GM21423 (cell line): ENCODE measurements around the gene DVL2.

ENCODE experiments used
- ATAC-seq: cut with Tn5 transposase; IDR thresholded peaks from one replicate; pipeline ENCODE4 v1.9.1; 2021; ENCODE audit warnings: mild to moderate bottlenecking, moderate library complexity; ENCODE audit not compliant: unreplicated experiment

Gene DVL2

DNA sequence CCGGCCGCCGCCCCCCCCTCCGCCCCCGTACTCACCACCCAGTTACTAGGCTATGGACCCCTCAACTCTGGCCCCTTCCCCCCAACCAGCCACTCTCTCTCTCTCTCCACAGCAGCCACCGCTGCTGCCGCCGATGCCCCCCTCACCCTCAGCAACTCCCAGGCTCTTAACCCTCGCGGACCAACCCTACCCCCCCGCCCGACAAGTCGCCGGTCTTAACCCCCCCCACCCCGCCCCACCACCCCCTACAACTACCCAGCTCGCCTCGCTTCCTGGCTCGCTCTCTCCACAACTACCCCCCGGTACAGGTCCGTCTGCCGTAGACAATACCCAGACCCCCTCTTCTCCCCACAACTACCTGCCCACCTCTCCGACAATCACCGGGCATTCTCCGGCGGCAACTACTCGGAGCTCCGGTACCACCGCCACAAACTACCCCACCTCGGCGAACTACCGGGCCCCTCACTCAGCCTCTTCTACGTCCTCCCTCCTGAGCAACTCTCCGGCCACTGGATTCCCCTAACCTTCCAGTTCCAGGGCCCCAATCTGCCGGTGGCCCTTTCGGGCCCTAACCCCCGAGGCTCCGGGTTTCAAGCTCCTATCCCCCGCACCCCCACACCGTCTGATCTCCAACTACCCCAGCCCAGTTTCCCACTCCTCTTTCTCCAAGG lies 4.2 kb upstream of the DVL2 start:
- ATAC-seq = no peak

DNA sequence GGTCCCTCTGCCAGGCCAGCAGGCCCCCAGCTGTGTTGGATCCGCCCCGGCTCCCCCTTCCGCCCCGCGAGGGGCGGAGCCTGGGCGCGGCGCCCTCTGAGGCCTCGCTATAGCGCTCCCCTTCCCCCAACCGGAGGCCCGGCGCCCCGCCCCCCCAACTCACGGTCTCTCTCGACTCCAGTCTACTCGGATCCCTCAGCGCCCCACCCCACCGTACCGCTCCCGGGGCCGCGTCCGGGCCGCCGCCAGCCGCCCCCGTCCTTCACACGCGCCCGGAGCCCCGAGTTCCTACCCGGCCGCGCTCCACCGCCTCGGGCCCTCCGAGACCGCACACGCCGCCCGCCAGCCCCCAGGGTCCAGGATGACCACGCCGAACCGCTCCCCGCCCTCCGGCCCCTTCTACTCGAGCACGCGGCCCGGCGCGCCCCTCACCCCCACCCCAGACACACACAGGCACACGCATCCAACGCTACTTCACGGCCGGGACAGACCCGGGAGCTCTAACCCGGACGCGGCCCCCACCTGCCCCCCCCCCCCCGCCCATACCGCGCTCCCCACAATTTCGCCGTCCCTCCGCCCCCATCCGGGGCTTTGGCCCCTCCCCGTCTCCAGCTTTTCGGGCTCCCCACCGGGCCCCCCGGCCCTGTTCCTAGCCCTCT lies 3.6 kb upstream of the DVL2 start:
- no peak for ATAC-seq

DNA sequence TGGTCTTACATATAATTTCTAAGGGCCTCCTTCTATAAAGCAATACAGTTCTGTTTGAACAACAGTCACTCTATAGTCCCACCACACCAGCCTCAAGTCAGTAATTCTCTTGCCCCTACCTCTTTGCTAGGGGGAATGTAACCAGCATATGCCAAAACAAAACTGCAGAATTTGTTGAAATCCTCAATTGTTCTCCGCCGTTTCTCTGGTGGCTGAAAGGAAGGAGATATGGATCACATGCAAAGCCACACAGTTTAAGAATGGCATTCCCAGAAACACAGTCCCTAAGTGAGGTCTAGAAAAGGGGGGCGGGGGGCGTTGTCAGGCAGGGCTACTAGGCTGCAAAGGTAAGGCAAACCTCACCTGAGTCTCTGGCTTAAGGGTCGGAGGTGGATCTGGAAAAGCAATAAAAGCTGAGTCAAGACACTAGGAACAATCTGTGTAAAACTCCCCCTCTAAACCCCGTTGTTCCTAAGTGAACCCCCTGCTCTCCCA lies 3.0 kb upstream of the DVL2 start:
- no peak for ATAC-seq

DNA sequence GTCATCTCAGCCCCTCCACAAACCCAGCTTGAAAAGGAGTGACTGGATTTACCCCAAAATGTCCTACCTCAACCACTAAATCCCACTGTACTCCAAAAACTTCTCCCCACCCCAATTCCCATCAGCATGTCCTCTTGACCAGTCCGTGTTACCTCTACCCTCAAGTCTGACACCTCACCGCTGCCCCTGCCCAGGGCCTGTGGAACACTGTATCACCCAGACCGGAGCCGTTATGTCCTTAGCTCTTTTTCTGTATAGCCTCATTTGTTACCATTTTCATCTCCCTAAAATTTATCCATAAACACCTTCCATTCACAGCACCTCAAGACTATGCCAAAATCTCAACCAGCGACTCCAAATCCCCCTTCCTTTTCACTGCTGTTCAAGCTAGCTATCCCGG lies 2.5 kb upstream of the DVL2 start:
- ATAC-seq = no peak

DNA sequence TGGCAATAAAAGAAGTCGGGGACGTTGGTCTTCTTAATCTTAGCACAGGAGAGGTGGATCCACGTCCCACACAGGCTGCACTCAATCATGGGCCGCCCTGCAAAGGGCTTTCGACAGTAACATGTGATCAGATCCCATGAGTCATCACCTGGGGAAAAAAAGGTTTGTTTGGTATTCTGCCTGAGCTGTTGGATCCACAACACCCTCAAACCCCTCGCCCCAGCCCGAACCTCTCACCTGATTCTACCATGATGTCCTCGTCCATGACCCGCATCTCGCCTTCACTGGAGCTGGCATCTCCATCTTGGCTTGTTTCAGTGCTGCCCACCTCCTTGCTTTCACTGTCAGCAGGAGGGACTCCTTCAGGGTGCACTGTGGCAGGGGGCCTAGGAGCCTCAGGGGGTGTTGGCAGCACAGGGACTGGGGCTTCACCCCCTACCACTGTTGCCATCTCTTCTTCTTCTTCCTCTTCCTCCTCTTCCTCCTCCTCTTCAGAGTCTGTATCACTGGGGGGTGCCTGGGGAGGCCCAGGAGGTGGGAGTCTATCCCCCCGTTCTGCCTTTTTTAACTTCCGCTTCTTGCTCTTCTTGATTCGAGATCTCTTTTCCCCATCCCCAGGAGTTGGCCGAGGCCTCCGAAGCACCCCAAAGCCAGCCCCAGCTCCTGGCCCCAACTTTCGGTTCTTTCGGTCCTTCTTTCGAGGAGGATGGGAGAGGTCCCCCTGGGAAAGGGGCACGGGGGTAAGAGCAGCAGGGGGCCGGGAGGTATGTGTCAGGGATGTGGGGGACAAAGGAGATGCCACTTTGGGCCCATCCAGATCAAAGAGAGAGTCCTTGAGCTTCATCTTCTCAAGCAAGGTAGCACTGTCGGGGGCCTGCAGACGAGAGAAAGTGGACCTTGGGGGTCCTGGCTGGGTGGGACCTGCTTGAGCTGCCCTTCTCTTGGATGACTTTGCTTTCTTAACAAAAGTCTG lies 1.7 kb upstream of the DVL2 start:
- ATAC-seq = no peak

DNA sequence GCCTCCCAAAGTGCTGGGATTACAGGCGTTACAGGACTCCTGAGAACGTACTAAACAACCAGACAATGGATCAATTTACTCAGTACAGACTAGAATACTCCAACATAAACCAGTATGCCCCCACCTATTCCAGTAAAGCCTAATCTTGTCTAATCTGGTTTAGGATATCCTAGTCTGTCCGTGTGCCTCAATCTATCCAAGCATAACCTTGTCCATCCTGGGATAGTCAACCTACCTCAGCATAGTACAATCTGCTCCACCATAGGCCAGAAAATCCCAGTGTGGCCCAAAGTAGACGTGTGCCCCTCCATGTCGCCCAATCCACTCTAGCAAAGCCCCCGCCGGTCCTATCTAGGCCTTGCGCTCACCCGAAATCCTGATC lies 625 bp downstream of the DVL2 start:
- ATAC-seq = no peak

DNA sequence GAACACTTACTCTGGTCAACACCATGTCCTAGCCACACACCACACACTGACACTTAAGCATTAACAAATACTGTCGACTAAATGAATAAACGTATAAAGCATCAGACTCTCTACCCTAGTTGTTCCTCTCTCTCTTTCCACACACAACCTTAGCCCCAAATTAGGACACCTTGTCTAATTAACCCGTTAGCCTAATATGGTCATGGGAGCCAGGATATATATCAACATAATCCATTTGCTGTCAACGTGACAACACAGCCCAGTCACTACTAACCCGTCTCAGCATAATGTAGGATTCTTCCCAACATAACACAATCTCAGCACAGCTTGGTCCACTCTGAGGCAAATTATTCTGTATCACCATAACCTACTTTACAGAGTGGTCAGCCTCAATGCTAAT lies 2.2 kb downstream of the DVL2 start:
- ATAC-seq = no peak

DNA sequence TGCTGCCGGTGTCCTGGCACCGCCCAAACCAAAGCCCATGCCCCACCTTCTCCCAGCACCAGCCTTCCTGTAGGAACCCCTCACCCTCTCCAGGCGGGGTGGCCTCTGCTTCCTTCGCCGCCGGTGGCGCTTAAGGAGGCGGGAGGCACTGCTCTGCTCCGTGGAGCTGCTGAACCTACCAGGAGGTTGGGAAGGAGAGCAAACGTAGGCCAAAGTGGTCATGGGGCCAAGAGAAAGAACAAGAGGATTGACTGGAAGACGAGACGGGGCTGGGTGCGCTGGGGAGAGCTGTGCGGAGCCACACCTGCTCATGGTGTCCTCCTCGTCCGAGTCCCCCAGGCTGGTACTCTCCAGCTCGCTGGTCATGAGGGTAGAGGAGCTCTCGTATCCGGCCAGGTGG lies 4.8 kb downstream of the DVL2 start:
- ATAC-seq = no peak

DNA sequence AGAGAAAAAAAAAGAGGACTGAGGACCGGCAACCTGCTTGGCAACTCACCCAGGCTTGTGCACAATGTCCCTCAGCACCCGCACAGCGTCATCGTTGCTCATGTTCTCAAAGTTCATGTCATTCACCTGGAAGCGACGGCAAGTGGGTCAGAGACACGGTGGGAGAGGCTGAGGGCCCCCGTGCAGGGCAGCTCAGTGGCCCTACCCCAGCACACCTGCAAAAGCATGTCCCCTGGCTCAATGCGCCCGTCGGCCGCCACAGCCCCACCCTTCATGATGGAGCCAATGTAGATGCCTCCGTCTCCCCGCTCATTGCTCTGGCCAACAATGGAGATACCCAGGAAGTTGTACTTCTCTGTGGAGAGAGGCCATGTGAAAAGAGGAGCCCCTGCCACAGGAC lies 5.4 kb downstream of the DVL2 start:
- no peak for ATAC-seq

DNA sequence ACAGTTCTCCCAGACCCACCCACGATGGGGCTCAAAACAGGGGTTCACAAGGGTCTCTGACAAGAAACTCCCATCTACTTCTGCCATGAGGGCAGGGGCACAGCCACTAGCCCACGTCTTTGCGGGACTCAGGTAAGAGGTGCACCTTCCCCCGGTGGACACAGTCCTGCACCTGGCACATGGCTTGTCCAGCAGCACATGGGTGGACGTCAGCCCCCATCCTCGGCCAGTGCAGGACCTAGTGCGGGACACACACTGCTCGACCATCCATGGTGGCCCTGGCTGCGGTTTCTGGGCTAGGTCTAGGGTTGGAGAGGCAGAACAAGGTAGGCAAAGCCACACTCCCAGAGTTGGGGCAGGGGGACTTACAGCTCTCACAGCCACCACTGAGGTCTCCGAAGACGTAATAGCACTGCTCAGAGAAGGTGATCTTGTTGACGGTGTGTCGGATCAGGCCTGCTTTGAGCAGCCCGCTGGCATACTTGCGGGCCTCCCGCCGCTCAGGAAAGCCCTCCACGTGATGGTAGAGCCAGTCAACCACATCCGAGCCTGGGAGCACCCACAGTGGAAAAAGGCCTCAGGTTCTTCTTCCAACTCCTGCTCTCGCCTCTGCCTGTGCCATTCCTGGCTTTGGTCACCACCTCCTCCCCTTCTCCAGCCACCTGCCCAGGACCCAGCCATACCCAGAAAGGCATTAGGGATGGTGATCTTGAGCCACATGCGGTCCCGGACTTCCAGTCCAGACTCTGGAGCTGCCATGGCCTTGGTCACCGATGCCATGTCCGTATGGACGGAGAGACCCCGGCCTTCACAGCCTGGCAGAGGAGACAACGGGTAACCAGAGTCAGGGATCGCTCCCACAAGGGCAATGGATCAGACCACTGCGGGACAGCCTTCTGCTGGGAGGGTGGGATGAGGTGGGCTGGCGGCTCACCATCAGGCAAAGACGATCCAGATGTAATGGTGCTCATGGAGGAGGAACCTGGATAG lies 7.3 kb downstream of the DVL2 start:
- no peak for ATAC-seq

DNA sequence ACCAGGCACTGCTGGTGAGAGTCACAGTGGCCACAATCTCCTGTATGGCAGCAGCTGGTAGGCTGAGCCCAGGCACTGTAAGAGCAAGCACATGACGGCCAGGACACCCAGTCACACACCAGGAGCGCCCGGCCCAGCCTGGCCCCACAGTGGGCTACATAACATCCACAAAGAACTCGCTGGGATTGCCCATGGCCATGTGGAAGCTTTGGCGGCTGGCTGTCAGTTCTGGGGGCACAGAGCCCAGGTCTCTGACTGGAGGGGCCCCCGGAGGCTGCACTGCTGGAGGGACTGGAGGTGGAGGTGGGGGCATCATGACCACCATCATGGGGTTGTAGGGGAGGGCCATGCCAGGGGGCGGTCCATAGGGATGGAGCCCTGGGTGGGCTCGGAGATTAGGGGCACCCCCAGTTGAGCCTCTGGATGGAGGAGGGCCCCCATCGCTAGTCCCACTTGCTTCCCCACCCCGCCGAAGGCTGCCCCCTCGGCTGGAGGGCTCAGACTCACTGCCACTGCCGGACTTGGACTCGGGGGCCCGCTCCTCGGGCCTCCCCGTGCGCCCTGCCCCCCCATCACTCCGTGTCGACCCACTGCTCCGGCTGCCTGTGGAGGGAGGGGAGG lies 8.5 kb downstream of the DVL2 start:
- no peak for ATAC-seq

DNA sequence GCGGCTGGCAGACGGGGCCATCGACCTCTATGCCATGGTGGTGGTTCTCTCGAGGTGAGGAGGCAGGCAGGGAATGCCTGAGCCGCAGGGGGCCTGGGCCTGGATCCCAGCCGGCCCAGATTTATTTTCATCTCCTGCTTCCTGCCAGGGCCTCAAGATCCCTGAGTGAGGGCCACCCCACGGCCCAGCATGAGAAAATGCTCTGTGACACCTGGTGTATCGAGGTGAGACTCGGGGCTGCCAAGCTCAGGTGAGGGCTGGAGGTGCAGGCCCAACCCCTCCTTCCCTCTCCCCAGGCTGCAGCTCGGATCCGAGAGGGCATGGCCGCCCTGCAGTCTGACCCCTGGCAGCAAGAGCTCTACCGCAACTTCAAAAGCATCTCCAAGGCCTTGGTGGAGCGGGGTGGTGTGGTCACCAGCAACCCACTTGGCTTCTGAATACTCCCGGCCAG lies 9.6 kb downstream of the DVL2 start:
- no peak for ATAC-seq

DNA sequence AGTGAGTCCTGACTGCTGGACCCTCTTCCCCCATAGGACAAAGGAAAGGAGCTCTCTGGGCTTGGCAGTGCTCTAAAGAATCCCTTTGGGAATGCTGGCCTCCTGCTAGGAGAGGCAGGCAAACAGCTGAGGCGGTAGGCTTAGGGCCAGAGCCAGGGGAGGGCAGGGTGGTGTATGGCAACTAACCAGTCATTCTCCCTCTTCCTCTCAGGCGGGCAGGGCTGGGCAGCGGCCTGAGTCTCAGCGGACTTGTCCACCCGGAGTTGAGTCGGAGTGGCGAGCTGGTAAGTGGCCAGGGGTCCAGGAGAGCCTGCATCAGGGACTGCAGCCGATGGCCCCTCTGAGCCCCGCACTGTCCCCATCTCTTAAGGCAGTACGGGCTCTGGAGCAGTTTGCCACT lies 10.2 kb downstream of the DVL2 start:
- no peak for ATAC-seq

DNA sequence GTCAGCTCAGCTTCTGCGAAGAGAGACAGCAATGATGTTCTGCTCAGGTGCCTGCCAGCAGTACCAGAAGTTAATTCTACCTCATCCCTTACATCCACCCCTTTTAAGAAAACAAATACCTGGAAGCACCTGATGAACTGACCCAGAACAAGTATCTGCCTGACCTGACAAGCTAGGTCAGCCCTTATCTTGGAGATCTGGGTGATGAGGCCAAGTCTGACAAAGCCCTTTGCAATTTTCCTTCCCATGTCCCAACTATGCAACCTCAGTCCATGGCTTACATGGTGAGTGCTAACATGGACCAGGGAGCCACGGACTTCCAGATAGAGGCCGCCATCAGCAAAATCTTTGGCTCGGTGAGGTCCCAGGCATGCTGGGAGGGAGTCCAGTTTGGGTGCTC lies 10.9 kb downstream of the DVL2 start:
- no peak for ATAC-seq

DNA sequence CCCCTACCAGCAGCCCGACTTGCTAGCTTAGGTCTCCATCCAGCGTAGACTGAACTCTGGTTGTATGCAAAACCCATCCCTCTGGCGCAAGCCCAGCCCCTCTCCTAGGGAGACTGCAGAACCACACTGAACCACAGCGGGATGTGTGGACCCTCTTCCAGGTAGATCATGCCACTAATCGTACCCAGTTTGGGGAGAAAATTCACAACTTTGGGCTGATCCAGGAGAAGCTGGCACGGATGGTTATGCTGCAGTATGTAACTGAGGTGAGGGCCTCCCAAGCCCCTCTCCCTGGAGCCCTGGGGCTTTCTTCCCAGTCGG lies 11.4 kb downstream of the DVL2 start:
- ATAC-seq = no peak

DNA sequence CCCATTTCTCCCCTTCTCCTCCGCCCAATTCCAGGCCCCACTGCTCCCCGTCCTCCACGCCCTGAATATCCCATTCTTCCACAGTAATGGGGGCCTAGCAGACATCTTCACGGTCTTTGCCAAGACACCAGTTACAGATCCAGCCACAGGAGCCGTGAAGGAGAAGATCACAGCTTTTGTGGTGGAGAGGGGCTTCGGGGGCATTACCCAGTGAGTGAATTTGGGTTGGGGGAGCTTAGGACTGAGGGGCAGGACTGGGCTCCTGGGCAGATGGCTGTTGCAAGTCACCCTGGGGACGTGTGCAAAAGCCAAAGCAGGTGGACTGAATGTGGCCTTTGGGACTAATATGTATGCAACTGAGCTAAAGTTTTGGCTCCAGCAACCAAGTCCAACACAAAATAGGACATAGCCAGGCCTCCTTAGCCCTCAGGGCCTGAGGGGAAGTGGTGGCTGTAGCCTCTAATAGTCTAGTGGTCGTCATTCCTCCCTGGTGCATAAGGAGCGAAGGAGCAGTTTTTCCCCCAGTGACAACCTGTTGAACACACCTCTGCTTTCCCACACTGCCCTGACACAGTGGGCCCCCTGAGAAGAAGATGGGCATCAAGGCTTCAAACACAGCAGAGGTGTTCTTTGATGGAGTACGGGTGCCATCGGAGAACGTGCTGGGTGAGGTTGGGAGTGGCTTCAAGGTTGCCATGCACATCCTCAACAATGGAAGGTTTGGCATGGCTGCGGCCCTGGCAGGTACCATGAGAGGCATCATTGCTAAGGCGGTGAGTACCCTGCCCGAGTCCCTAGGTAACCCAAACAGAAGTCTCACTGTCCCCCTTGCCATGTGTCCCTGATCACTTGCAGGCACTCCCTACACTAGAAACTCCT lies 12.0 kb downstream of the DVL2 start:
- ATAC-seq = no peak

DNA sequence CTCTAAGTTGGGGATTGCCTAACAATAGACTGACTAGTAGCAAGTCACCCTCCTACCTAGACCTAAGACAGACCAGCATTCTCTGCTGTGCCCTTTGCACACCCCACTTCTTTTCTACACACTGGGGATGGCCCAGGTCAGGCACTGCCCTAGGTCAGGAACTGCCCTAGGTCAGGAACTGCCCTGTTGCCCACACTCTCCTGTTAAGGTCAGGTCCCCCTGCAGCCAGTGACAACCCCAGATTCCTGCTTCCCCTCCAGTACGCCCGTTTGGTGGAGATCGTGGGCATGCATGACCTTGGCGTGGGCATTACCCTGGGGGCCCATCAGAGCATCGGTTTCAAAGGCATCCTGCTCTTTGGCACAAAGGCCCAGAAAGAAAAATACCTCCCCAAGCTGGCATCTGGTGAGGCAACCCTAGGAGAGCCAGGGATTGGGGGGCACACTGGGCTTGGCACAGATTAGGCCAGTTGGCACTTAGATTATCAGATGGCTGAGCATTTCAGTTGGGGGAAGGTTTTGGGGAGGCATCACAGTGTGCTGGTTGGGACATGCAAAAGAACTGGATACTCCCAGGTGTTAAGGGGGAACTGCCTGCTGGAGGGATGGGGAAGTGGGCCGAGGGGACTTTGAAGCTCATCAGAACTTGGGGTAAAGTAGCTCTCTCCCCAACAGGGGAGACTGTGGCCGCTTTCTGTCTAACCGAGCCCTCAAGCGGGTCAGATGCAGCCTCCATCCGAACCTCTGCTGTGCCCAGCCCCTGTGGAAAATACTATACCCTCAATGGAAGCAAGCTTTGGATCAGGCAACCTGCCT lies 12.8 kb downstream of the DVL2 start:
- no peak for ATAC-seq

DNA sequence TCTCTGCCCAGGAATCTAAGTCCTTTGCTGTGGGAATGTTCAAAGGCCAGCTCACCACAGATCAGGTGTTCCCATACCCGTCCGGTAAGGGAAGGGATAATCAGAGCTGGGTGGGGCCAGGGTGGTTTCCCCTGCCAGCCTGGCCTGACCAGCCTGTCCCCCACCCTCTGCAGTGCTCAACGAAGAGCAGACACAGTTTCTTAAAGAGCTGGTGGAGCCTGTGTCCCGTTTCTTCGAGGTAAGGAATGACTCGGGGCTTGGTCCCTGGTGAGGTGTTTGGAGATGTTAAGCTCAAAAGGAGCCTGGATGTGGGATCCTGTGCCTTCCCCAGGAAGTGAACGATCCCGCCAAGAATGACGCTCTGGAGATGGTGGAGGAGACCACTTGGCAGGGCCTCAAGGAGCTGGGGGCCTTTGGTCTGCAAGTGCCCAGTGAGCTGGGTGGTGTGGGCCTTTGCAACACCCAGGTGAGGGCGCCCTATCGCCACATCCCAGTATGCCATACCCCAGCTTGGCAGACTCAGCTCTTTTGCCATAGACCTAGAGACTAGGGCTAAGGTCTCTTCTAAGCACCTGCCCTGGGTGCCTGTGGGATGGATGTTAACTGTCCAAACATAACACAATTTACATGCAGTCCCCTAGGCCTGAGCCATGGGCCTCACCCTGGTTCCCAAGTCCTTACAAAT lies 13.6 kb downstream of the DVL2 start:
- ATAC-seq = no peak
